ENCODE results near the gene DENND2C. TPM values are rescaled to one million over a fixed set of nuclear protein-coding genes. Genes with fewer than 3 reads are reported as not detected.

Gene DENND2C
- polyA plus RNA-seq, 1 donor from 2014 or later, result 0.26 TPM

DNA sequence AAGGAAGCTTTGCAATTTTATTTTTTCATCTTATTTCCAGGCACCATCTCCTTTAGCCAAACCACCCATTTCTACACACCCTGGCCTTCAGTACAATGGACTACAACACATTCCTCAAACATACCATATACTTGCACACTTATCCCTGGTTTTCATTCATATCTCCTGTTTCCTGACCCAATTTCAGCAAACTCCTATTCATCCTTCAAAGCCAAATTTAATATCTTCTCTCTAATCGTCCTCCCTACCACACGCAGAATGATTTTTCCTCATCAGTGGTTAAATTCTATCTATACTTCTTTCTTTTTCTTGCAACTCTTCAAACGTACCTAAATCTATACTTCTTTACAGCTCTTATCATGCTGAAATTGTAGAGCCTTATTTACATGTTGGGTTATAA lies 2.9 kb downstream of the DENND2C start:
- TF ChIP-seq EP300 (conservative IDR thresholded peaks at IDR 0.05; ENCODE audit: poor library complexity, severe bottlenecking), result no peak
- TF ChIP-seq POLR2AphosphoS5 (IDR thresholded peaks at IDR 0.05), result no peak
- TF ChIP-seq RAD21 (conservative IDR thresholded peaks at IDR 0.05), result no peak
- TF ChIP-seq, protein P1, sequence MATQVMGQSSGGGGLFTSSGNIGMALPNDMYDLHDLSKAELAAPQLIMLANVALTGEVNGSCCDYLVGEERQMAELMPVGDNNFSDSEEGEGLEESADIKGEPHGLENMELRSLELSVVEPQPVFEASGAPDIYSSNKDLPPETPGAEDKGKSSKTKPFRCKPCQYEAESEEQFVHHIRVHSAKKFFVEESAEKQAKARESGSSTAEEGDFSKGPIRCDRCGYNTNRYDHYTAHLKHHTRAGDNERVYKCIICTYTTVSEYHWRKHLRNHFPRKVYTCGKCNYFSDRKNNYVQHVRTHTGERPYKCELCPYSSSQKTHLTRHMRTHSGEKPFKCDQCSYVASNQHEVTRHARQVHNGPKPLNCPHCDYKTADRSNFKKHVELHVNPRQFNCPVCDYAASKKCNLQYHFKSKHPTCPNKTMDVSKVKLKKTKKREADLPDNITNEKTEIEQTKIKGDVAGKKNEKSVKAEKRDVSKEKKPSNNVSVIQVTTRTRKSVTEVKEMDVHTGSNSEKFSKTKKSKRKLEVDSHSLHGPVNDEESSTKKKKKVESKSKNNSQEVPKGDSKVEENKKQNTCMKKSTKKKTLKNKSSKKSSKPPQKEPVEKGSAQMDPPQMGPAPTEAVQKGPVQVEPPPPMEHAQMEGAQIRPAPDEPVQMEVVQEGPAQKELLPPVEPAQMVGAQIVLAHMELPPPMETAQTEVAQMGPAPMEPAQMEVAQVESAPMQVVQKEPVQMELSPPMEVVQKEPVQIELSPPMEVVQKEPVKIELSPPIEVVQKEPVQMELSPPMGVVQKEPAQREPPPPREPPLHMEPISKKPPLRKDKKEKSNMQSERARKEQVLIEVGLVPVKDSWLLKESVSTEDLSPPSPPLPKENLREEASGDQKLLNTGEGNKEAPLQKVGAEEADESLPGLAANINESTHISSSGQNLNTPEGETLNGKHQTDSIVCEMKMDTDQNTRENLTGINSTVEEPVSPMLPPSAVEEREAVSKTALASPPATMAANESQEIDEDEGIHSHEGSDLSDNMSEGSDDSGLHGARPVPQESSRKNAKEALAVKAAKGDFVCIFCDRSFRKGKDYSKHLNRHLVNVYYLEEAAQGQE (IDR thresholded peaks at IDR 0.05; ENCODE audit: borderline replicate concordance), result no peak
- TF ChIP-seq EZH2 (IDR thresholded peaks at IDR 0.05; ENCODE audit: borderline replicate concordance, insufficient read depth, low read length, poor library complexity, severe bottlenecking), result no peak
- no peak for TF ChIP-seq TAF1 (IDR thresholded peaks at IDR 0.05; ENCODE audit: low read depth)
- TF ChIP-seq SMC3 (conservative IDR thresholded peaks at IDR 0.05; ENCODE audit: poor library complexity), result no peak
- TF ChIP-seq, protein P2, sequence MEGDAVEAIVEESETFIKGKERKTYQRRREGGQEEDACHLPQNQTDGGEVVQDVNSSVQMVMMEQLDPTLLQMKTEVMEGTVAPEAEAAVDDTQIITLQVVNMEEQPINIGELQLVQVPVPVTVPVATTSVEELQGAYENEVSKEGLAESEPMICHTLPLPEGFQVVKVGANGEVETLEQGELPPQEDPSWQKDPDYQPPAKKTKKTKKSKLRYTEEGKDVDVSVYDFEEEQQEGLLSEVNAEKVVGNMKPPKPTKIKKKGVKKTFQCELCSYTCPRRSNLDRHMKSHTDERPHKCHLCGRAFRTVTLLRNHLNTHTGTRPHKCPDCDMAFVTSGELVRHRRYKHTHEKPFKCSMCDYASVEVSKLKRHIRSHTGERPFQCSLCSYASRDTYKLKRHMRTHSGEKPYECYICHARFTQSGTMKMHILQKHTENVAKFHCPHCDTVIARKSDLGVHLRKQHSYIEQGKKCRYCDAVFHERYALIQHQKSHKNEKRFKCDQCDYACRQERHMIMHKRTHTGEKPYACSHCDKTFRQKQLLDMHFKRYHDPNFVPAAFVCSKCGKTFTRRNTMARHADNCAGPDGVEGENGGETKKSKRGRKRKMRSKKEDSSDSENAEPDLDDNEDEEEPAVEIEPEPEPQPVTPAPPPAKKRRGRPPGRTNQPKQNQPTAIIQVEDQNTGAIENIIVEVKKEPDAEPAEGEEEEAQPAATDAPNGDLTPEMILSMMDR (IDR thresholded peaks at IDR 0.05; ENCODE audit: poor library complexity, severe bottlenecking), result no peak
- TF ChIP-seq MXI1 (conservative IDR thresholded peaks at IDR 0.05; ENCODE audit: poor library complexity, severe bottlenecking), result no peak
- H3K79me2 ChIP-seq (replicated peaks; ENCODE audit: insufficient read depth, low read length), result no peaks in the 10 kb centered on the region
- no peak overlapping the region for H2AFZ ChIP-seq (ENCODE audit: low read depth, low read length)

DNA sequence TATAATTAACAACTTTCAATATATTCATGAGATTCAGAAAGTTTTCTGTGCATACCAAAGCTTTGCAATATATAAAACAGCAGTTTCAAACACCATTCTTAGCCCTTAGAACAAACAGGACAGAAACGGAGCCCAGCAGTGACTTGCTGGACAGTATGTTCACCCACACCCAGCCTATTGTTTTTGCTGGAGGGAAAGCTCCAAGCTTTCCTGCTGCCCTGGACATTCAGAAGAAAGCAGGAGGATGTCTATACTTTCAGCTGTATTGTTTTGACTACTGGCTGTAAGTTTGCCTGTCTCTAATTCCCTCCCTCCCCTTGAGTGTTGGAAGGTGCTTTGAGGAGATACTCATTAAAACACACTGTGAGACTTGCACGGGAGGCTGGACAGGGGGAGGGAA lies 9.6 kb downstream of the DENND2C start:
- H3F3A ChIP-seq (ENCODE audit: insufficient read depth, low read length, poor library complexity, severe bottlenecking), result no peaks in the 10 kb centered on the region
- H3K27ac ChIP-seq (ENCODE audit: low read length), result no peak overlapping the region
- no peak overlapping the region for H3K4me3 ChIP-seq (ENCODE audit: low read length)
- no peak for TF ChIP-seq SMC3 (conservative IDR thresholded peaks at IDR 0.05; ENCODE audit: poor library complexity)
- TF ChIP-seq TAF1 (IDR thresholded peaks at IDR 0.05; ENCODE audit: low read depth), result no peak
- no peak for TF ChIP-seq EZH2 (IDR thresholded peaks at IDR 0.05; ENCODE audit: borderline replicate concordance, insufficient read depth, low read length, poor library complexity, severe bottlenecking)
- TF ChIP-seq EP300 (conservative IDR thresholded peaks at IDR 0.05; ENCODE audit: poor library complexity, severe bottlenecking), result no peak
- TF ChIP-seq, protein P2 (IDR thresholded peaks at IDR 0.05; ENCODE audit: poor library complexity, severe bottlenecking), result no peak
- TF ChIP-seq, protein P1 (IDR thresholded peaks at IDR 0.05; ENCODE audit: borderline replicate concordance), result no peak
- TF ChIP-seq MXI1 (conservative IDR thresholded peaks at IDR 0.05; ENCODE audit: poor library complexity, severe bottlenecking), result no peak
- TF ChIP-seq POLR2AphosphoS5 (IDR thresholded peaks at IDR 0.05), result no peak
- H3K9me3 ChIP-seq (ENCODE audit: low read length), result no peaks in the 10 kb centered on the region
- H3K79me2 ChIP-seq (replicated peaks; ENCODE audit: insufficient read depth, low read length), result no peaks in the 10 kb centered on the region
- H3K36me3 ChIP-seq (ENCODE audit: insufficient read depth, low read length), result no peaks in the 10 kb centered on the region
- no peak overlapping the region for H3K4me2 ChIP-seq (ENCODE audit: low read length)
- no peak overlapping the region for H3K9ac ChIP-seq (ENCODE audit: low read length)
- H2AFZ ChIP-seq (ENCODE audit: low read depth, low read length), result no peak overlapping the region
- H4K20me1 ChIP-seq (ENCODE audit: insufficient read depth), result no peaks in the 10 kb centered on the region
- H3K27me3 ChIP-seq (ENCODE audit: insufficient read depth, low read depth, low read length), result no peaks in the 10 kb centered on the region
- H3K9me2 ChIP-seq (ENCODE audit: insufficient read depth, low read length), result no peaks in the 10 kb centered on the region

More for the DNA sequence above, 2.9 kb downstream of the DENND2C start:
- Histone ChIP-seq H3K9me2 (ENCODE audit: insufficient read depth, low read length) (no peaks in the 10 kb centered on the region), H3K4me3 (ENCODE audit: low read length) (no peak overlapping the region), H3K9ac (ENCODE audit: low read length) (no peak overlapping the region), H3K27ac (ENCODE audit: low read length) (no peak overlapping the region), H3K27me3 (ENCODE audit: insufficient read depth, low read depth, low read length) (peaks cover 38% of the 10 kb centered on the region), H3K9me3 (ENCODE audit: low read length) (no peaks in the 10 kb centered on the region), H3F3A (ENCODE audit: insufficient read depth, low read length, poor library complexity, severe bottlenecking) (no peaks in the 10 kb centered on the region), H3K36me3 (ENCODE audit: insufficient read depth, low read length) (no peaks in the 10 kb centered on the region), H4K20me1 (ENCODE audit: insufficient read depth) (no peaks in the 10 kb centered on the region), H3K4me2 (ENCODE audit: low read length) (no peak overlapping the region)
